ENCODE measurements around the gene MAPKBP1. TPM values are rescaled to one million over a fixed set of nuclear protein-coding genes. Genes with fewer than 3 reads are reported as not detected.
"Not testable (repeated sequence)": the region's sequence is repeated elsewhere in the genome, so short reads cannot be mapped to it uniquely, and the experiment has no call there.

The MAPKBP1 gene
- total RNA-seq, 1 donor, result 36.7 TPM

DNA sequence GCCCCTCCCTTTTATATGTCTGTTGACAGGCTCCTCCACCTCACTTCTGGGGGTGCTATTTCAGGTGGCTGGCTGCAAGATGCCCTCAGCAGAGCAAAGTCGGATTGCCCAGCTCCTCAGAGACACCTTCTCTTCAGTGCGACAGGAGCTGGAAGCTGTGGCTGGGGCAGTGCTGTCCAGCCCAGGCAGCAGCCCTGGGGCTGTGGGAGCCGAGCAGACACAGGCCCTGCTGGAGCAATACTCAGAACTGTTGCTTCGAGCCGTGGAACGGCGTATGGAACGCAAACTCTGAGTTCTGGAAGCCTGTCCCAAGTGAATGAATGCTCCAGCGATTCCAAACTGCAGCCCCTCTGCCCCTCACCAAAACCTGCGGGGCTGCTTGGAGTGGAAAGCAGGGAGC is 50.9 kb downstream of the MAPKBP1 start:
- H3K4me3 ChIP-seq (ENCODE audit: low read depth, low read length), result no peak overlapping the region
- TF ChIP-seq, protein P1, sequence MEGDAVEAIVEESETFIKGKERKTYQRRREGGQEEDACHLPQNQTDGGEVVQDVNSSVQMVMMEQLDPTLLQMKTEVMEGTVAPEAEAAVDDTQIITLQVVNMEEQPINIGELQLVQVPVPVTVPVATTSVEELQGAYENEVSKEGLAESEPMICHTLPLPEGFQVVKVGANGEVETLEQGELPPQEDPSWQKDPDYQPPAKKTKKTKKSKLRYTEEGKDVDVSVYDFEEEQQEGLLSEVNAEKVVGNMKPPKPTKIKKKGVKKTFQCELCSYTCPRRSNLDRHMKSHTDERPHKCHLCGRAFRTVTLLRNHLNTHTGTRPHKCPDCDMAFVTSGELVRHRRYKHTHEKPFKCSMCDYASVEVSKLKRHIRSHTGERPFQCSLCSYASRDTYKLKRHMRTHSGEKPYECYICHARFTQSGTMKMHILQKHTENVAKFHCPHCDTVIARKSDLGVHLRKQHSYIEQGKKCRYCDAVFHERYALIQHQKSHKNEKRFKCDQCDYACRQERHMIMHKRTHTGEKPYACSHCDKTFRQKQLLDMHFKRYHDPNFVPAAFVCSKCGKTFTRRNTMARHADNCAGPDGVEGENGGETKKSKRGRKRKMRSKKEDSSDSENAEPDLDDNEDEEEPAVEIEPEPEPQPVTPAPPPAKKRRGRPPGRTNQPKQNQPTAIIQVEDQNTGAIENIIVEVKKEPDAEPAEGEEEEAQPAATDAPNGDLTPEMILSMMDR (IDR thresholded peaks at IDR 0.05; ENCODE audit: insufficient read depth, low read depth, low read length), result no peak
- DNase-seq (ENCODE audit: low read depth), result no peak

DNA sequence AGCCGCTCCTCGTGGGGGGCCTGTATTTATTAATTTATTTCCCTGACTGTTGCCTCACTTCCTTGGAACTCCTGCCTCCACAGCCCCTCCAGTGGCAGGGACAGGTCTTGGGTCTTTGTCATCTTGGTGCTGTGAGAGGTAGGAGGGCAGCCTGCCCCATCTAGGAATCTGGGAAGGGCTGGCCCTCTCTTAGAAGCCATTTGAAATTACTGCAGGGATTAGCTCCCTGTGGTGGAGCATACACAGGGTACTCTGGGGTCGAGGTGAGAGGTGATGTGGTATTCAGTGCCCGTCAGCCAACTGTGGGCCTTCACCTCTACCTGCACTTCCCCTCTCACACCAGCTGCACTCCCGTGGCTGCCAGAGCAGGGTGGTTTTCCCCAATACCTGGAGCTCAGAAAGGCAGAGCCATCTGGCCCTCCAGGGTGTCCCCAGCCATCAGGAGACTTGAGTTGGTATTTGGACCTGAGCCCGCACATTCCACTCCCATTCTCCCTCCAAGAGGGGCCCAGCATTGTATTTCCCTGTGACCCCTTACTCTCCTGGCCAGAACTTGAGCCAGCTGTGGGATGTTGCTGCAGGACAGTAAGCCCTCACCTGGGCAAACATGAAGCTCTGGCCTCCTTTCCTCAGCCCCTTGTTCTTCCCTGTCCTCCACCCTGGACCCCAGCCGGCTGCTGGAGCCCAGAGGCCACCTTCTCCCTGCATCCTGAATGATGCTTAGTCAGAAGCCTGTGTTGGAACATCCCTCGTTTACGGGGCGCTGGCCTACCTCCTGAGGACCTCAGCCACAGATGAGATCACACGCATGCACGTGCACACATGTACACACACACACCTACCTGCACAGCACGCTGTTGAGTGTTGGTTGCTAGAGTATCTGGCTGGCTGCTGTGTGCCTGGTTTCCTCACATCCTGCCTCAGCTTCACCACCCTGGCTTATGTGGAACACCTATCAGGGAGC is 51.6 kb downstream of the MAPKBP1 start:
- no peak overlapping the region for H3K4me3 ChIP-seq (ENCODE audit: low read depth, low read length)

GRCh38 chr15:41827290-41827879 is 53.1 kb downstream of the MAPKBP1 start:
- no peak for DNase-seq (ENCODE audit: low read depth)
- H3K4me3 ChIP-seq (ENCODE audit: low read depth, low read length), result peak overlapping the region; percentile 91
- TF ChIP-seq, protein P1 (IDR thresholded peaks at IDR 0.05; ENCODE audit: insufficient read depth, low read depth, low read length), result no peak

More for the DNA sequence above, 51.6 kb downstream of the MAPKBP1 start:
- DNase-seq (ENCODE audit: low read depth), result no peak
- TF ChIP-seq, protein P1 (IDR thresholded peaks at IDR 0.05; ENCODE audit: insufficient read depth, low read depth, low read length), result no peak

DNA sequence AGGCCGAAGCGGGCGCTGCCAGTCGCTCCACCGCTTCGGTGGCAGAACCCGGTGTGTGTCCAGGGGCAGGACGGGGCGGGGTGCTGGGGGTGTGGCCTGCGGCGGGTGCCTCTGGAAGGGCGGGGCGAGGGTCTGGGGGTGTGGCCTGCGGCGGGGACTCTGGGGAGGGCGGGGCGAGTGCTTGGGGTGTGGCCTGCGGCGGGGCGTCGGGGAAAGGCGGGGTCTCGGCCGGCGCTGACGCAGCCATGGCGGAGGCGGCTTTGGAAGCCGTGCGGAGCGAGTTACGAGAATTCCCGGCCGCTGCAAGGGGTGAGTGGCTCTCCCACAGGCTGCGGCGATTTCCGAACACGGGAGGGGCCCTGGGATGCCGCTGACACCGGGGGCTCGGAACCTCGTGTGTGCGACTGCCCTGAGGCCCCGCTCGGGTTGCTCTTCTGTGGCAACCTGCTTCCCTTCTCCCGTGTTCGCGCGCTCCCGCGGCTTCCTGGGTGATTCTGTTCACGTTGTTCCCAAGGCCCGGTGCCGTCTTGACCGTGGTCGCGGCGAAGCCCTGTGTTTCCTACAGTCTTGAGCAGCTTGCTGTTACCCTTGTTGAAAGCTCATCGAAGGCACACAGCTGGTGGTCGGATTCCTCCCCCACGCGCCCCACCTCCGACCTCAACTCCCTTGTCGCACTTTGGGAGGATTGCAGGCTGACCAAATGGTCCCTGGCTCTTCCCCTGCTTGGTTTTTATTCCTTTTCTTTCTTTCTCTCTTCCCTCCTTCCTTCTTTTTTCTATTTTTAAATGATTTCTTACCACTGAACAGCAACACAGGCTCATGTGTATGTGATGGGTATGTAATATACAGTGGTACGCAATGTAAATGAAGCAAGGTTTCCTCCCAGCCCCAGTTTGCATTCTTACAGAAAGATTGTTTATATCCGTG is 53.9 kb downstream of the MAPKBP1 start, which contains the start of gene JMJD7:
TSS of gene JMJD7 (plus strand) at position 213 of the 927 bp plus-strand sequence. CDS start at position 246, 33 bp downstream.
- peak within 1 kb of the TSS; percentile 91 for H3K4me3 ChIP-seq (ENCODE audit: low read depth, low read length)
- TF ChIP-seq, protein P1 (IDR thresholded peaks at IDR 0.05; ENCODE audit: insufficient read depth, low read depth, low read length), result no peak
- DNase-seq (ENCODE audit: low read depth), result peak; percentile 88

- H3K4me3 ChIP-seq (ENCODE audit: low read depth, low read length), result peak overlapping the region; percentile 91
- TF ChIP-seq, protein P1 (IDR thresholded peaks at IDR 0.05; ENCODE audit: insufficient read depth, low read depth, low read length), result no peak
- DNase-seq (ENCODE audit: low read depth), result no peak
Observed at GRCh38 chr15:41828807-41829141, 54.5 kb downstream of the MAPKBP1 start.

- DNase-seq (ENCODE audit: low read depth), result no peak
- TF ChIP-seq, protein P1 (IDR thresholded peaks at IDR 0.05; ENCODE audit: insufficient read depth, low read depth, low read length), result no peak
- H3K4me3 ChIP-seq (ENCODE audit: low read depth, low read length), result no peak overlapping the region
Observed at GRCh38 chr15:41829959-41830646, 55.8 kb downstream of the MAPKBP1 start.

GRCh38 chr15:41831291-41831690 is 57.0 kb downstream of the MAPKBP1 start:
- H3K4me3 ChIP-seq (ENCODE audit: low read depth, low read length); DNase-seq (ENCODE audit: low read depth): not testable (repeated sequence)
